Testis (tissue), 3 donors: Measurements from ENCODE around the gene CIDEB. TPM values are rescaled to one million over a fixed set of nuclear protein-coding genes. Genes with fewer than 3 reads are reported as not detected.

Experiments
- DNase-seq: peaks from one replicate; pipeline ENCODE4 v3.0.0-alpha.2; 2019
- H3K27ac ChIP-seq, 2 donors: fragments of 200-600 bp; sonication (generic); one replicate each; pipeline ENCODE4 v1.5.1; 2019
- H3K27me3 ChIP-seq: fragments of 200-600 bp; sonication (generic); one replicate; pipeline ENCODE4 v1.5.1; 2019
- H3K36me3 ChIP-seq: fragments of 200-600 bp; sonication (generic); one replicate; pipeline ENCODE4 v1.5.1; 2017; ENCODE audit warnings: low read depth; ENCODE audit errors: missing control alignments
- H3K4me1 ChIP-seq: fragments of 200-600 bp; sonication (generic); one replicate; pipeline ENCODE4 v1.5.1; 2019
- H3K4me3 ChIP-seq, 2 donors: fragments of 200-600 bp; sonication (generic); one replicate each; pipeline ENCODE4 v1.5.1; 2017 to 2019
- H3K9me3 ChIP-seq: fragments of 200-600 bp; sonication (generic); one replicate; pipeline ENCODE4 v1.5.1; 2017
- POLR2A ChIP-seq: fragments of 450-650 bp; IDR thresholded peaks from one replicate; pipeline ENCODE4 v1.6.1; 2017; ENCODE audit warnings: antibody characterized with exemption, mild to moderate bottlenecking, moderate library complexity
- WGBS, 2 donors: methylation state at CpG; one replicate each; pipeline ENCODE4 v1.1.5; 2018; 5-methylcytosine and 5-hydroxymethylcytosine counted together
- intact Hi-C: fragments of 100-400 bp; cut with DNase I; formaldehyde crosslinking; loops from one replicate; pipeline ENCODE4 v1.15.1; 2023; ENCODE audit warnings: low total_unique reads
- polyA plus RNA-seq: library from polyadenylated mRNA; stranded (reverse); fragments of 350-450 nt; fragmentation: Illumina TruSeq; extraction: RNeasy Lipid Tissue Mini Kit (QIAGEN cat#74804); gene quantifications from one replicate; pipeline ENCODE4 v1.2.3, GENCODE V29; 2014; ENCODE audit warnings: low read depth, low replicate concordance; ENCODE audit not compliant: insufficient read depth
- total RNA-seq, 2 donors: library from RNA; depleted of rRNA; stranded (reverse); fragments of >200 nt; gene quantifications; one replicate each; pipeline ENCODE4 v1.2.3, GENCODE V29; 2016
- TF ChIP-seq, protein P1 (sequence below), 3 experiments: fragments of 450-650 bp in 2 of 3; fragments of 200-600 bp in 1 of 3; sonication (generic) in 1 of 3; IDR thresholded peaks; one replicate each; pipeline ENCODE4 v1.5.1; 2016 to 2019; ENCODE audit warnings: antibody characterized with exemption in 3 of 3, mild to moderate bottlenecking in 2 of 3, moderate library complexity in 1 of 3

CIDEB gene
- total and polyA plus RNA-seq, 3 donors from 2014 or later = 3.8 to 7.0 (median 6.6) TPM

- no peak for DNase-seq
- Histone ChIP-seq H3K4me1 (no peaks in the 10 kb centered on the region), H3K27me3 (no peaks in the 10 kb centered on the region), H3K27ac (no peak within 1 kb of the TSS), H3K9me3 (no peaks in the 10 kb centered on the region), H3K4me3 (no peak within 1 kb of the TSS), H3K36me3 (no peaks in the 10 kb centered on the region)
- WGBS, 2 donors = 88 to 89% methylated on average over 13 to 14 of the region's 14 CpGs
- intact Hi-C loops = no loop called here
- TF ChIP-seq, protein P1, sequence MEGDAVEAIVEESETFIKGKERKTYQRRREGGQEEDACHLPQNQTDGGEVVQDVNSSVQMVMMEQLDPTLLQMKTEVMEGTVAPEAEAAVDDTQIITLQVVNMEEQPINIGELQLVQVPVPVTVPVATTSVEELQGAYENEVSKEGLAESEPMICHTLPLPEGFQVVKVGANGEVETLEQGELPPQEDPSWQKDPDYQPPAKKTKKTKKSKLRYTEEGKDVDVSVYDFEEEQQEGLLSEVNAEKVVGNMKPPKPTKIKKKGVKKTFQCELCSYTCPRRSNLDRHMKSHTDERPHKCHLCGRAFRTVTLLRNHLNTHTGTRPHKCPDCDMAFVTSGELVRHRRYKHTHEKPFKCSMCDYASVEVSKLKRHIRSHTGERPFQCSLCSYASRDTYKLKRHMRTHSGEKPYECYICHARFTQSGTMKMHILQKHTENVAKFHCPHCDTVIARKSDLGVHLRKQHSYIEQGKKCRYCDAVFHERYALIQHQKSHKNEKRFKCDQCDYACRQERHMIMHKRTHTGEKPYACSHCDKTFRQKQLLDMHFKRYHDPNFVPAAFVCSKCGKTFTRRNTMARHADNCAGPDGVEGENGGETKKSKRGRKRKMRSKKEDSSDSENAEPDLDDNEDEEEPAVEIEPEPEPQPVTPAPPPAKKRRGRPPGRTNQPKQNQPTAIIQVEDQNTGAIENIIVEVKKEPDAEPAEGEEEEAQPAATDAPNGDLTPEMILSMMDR (IDR thresholded peaks at IDR 0.05) = no peak
- TF ChIP-seq POLR2A = no peak
These were observed 44.7 kb downstream of the CIDEB start, which contains the start of gene TGM1 for GRCh38 chr14:24262821-24263733. Gene TGM1, minus strand, starts transcription at chr14:24263177. Its CDS starts 825 bp downstream, at chr14:24262352.

GRCh38 chr14:24261969-24262327 is 45.8 kb downstream of the CIDEB start:
- TF ChIP-seq POLR2A = no peak
- TF ChIP-seq, protein P1 (IDR thresholded peaks at IDR 0.05) = no peak
- Histone ChIP-seq H3K4me3 (no peak overlapping the region), H3K4me1 (no peaks in the 10 kb centered on the region), H3K27me3 (no peaks in the 10 kb centered on the region), H3K27ac (no peak overlapping the region), H3K9me3 (no peaks in the 10 kb centered on the region), H3K36me3 (no peaks in the 10 kb centered on the region)
- 88 to 94% methylated on average over 7 to 19 of the region's 19 CpGs for WGBS, 2 donors
- DNase-seq = no peak
- intact Hi-C loops = no loop called here

GRCh38 chr14:24261256-24261968 is 46.4 kb downstream of the CIDEB start:
- Histone ChIP-seq H3K27ac (no peak overlapping the region), H3K36me3 (no peaks in the 10 kb centered on the region), H3K9me3 (no peaks in the 10 kb centered on the region), H3K27me3 (no peaks in the 10 kb centered on the region), H3K4me1 (no peaks in the 10 kb centered on the region), H3K4me3 (no peak overlapping the region)
- TF ChIP-seq, protein P1 (IDR thresholded peaks at IDR 0.05) = no peak
- TF ChIP-seq POLR2A = no peak
- WGBS, 2 donors = 93 to 96% methylated on average over 20 of the region's 20 CpGs
- intact Hi-C loops = no loop called here
- no peak for DNase-seq

DNA sequence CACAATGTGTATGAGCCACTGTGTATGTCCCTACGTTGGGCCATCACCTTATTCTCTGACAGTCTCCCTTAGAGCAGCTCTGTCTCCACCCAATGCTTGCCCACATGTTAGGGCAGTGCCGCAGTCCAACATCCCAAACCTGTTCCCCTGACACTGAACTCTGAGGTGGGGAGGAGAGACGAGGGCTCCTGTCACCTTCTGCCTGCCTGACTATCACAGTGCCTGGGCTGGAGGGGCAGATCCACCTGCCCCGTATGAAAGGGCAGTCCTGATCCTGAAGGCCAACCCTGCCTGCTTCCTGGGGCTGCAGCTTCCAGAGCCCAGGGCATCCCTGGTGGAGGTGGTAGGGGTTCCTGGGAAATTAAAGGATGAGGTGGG is 47.0 kb downstream of the CIDEB start:
- no peak overlapping the region for H3K4me3 ChIP-seq
- no peak for TF ChIP-seq POLR2A
- TF ChIP-seq, protein P1 (IDR thresholded peaks at IDR 0.05) = no peak
- H3K9me3 ChIP-seq = no peaks in the 10 kb centered on the region
- 76 to 94% methylated on average over 3 to 4 of the region's 4 CpGs for WGBS, 2 donors
- no peaks in the 10 kb centered on the region for H3K36me3 ChIP-seq
- DNase-seq = no peak
- H3K27ac ChIP-seq = no peak overlapping the region
- intact Hi-C loops = no loop called here
- no peaks in the 10 kb centered on the region for H3K27me3 ChIP-seq
- H3K4me1 ChIP-seq = no peaks in the 10 kb centered on the region
